Fibroblast of the aortic adventitia (primary cell): ENCODE results near the gene PRKCH. TPM values are rescaled to one million over a fixed set of nuclear protein-coding genes. Genes with fewer than 3 reads are reported as not detected.

Source experiments
- DNase-seq: peaks from one replicate; pipeline ENCODE4 v3.0.0-alpha.2; 2010; ENCODE audit warnings: low read depth
- H3K4me3 ChIP-seq: 2 replicates; pipeline ENCODE4 v1.5.1; 2011; ENCODE audit warnings: low read depth, mild to moderate bottlenecking, control low read depth, low read length, moderate library complexity
- total RNA-seq: library from RNA; depleted of rRNA; stranded (reverse); fragments of >200 nt; gene quantifications from 2 replicates; pipeline ENCODE4 v1.2.3, GENCODE V29; 2012; ENCODE audit warnings: low replicate concordance
- TF ChIP-seq, protein P1 (sequence below): IDR thresholded peaks from 2 replicates; pipeline ENCODE4 v1.5.1; 2011; ENCODE audit warnings: mild to moderate bottlenecking, low read length, control low read depth, inconsistent platforms; ENCODE audit not compliant: insufficient read depth

The PRKCH gene
- total RNA-seq, 1 donor = 4.2 TPM

DNA sequence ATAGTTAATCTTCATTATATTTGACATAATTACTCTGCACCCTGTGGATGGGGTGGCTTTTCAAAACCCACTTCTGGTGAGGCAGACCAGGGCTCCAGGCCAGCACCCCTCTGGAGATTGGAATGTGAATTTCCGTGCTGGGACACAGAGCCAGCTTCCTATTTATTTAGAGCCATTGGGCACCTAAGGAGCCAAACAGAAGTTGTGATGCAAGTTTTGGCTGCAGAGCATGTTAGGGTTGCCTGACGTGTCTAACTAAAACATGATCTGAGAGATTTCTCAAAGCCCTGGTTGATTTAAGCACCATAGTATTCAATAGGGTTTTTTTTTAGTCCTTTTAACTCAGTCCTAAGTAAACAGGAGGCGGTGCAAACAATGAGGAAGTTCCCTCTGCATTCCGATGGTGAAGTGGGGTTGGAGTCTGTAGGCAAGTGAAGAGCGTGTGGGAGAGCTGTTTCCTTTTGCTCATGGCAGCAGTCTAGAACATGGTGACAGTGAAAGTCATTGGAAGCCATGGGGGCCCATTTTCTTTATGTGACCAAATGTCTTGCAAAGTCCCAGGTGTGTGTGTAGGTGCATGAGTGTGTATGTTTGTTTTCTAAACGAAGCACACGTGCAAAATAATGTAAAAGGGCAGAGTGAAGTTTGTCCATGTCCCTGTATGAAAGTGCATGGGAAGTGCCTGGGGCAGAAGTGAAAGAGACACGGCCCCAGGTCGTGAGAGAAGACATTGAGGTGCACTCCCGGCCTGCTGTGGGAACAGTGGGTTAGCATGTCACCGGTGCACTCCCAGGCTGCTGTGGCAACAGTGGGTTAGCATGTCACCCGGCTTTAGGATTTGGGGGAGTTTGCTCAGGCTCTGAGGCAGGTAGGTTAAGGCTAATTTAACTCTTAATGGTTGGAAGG, 117.7 kb downstream of the PRKCH start:
- TF ChIP-seq, protein P1, sequence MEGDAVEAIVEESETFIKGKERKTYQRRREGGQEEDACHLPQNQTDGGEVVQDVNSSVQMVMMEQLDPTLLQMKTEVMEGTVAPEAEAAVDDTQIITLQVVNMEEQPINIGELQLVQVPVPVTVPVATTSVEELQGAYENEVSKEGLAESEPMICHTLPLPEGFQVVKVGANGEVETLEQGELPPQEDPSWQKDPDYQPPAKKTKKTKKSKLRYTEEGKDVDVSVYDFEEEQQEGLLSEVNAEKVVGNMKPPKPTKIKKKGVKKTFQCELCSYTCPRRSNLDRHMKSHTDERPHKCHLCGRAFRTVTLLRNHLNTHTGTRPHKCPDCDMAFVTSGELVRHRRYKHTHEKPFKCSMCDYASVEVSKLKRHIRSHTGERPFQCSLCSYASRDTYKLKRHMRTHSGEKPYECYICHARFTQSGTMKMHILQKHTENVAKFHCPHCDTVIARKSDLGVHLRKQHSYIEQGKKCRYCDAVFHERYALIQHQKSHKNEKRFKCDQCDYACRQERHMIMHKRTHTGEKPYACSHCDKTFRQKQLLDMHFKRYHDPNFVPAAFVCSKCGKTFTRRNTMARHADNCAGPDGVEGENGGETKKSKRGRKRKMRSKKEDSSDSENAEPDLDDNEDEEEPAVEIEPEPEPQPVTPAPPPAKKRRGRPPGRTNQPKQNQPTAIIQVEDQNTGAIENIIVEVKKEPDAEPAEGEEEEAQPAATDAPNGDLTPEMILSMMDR = no peak
- DNase-seq = peak; percentile 75
- no peak overlapping the region for H3K4me3 ChIP-seq

DNA sequence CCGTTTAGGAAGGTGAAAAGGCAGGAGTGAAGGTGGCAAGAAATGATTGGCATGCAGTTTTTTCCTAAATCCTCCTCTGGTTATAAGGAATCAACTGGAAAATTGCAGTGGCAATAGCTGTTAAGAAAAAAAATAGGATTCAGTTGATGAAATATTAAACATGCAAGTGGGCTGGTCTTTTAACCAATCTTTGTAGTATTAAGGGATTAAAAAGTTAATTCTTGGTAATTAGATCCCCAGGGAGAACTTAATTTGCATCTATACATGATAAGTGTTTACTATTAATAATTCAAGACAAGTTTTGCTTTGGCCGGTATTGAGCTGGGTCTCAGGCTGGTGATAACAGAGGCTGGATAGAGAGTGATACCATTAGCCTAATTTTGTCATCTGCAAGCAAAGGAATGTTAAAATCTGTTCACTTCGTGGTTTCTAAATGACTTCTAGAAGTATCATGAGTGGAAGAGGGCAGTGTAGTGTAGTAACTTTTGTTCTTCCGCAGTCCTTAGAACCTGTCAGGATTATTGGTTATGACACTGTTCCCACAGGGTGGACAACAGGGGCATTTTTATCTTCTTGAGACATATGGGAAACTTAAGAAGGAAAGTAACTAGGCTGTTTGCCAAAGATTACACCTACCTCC, 118.5 kb downstream of the PRKCH start:
- TF ChIP-seq, protein P1 = no peak

DNA sequence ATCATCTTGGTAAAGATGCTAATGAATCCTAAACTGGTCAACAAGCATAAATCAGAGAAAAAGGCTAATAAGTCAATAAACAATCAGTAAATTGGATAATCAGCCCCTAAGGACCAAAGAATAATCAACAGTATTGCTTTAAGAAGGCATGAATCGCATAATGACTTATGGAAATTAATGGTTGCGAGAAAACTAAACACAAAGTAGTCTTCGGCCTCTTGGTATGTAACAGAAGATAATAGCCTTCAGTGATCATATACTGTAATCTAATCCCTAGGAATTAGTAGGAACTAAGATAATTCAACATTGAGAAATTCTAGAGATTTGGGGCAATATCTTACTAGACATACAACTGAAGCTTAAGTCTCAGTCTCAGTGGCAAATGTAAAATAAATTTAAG, 122.1 kb downstream of the PRKCH start:
- no peak overlapping the region for H3K4me3 ChIP-seq
- TF ChIP-seq, protein P1 = no peak
- no peak for DNase-seq

More for the DNA sequence above, 118.5 kb downstream of the PRKCH start:
- no peak overlapping the region for H3K4me3 ChIP-seq
- DNase-seq = no peak

DNA sequence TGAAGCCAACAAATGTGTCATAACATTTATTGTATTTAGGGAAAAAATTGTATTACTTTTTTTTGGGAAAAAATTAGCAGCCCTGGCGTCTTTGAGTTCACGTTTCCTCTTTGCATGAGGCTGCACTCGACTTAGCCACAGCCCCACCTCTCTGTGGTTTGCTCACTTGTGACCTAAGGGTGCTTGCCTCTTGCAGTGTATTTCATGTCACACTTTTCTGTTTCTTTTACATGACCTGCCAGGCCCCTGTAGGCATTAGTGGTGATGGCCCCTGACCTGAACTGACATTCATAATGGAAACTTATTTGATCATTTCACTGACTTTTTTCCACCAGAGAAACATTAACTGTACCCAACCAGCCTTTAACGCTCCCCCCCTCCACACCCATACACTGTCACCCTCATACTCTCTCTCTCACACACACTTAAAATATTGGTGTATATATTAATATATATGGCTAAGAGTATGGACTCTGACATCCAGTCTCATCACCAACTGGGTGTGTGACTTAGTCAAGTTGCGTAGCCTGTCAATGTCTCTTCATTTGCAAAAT, 122.9 kb downstream of the PRKCH start:
- H3K4me3 ChIP-seq = no peak overlapping the region
- TF ChIP-seq, protein P1 = no peak
- no peak for DNase-seq

DNA sequence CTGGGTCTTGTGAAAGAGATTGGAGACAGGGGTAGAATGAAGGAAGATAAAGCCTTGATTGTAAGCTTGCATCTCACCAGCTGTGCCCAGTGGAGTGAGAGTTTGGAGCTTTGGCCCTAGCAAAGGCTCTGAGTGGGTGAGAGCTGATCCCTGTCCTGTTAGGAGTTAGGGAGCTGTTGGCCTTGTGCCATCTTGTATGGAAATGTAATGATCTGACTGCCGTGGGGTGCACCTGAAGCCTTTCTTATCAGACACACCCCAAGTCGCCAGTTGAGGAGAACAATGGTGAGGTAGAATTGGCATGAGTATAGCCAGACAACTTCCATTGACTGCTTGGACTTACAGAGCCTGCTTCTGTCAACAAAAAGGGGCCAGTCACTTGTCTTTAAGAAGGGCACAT, 130.1 kb downstream of the PRKCH start:
- H3K4me3 ChIP-seq = no peak overlapping the region
- DNase-seq = no peak
- TF ChIP-seq, protein P1 = no peak

DNA sequence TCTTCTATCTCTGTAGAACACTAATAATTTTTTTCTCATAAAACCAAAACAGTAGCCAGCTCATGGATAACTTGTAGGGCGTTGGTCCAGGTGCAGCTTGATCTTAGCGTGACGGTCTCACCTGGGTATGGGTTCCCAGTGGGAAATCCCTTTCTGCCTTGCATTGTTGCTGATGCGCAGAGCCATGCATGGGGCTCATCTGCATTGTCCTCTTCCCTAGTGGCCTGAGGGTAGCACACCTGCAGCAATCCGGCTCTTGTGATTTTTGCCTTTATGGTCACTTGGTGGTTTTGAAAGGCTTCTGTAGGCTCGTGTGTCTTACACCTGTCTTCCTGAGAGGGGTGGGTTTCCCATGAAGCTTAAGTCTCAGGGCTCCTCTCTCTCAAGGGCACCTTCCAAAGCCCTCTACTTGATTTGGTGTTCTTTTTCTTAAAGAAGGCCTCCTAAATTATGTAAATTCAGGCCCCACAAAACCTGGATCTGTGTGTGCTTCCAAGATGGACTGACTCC, 130.6 kb downstream of the PRKCH start:
- H3K4me3 ChIP-seq = no peak overlapping the region
- no peak for DNase-seq
- TF ChIP-seq, protein P1 = no peak
